Measurements from ENCODE around the gene PREX1. TPM values are rescaled to one million over a fixed set of nuclear protein-coding genes. Genes with fewer than 3 reads are reported as not detected.

Gene PREX1
- polyA plus RNA-seq, 1 of the 3 experiments (the other 2 are of a cell fraction) = 5.3 TPM

- Histone ChIP-seq H3K36me3 (replicated peaks in 1 of 2; ENCODE audit: control insufficient read depth in 1 of 2, insufficient read depth in 2 of 2, low read length in 1 of 2) (no peaks in the 10 kb centered on the region), H3K4me1 (ENCODE audit: control insufficient read depth in 1 of 2, insufficient read depth in 2 of 2, low read depth in 1 of 2, low read length in 1 of 2) (peaks cover 15 to 22% of the 10 kb centered on the region in 2 experiments; a peak in 3 of 4 replicates), H4K20me1 (ENCODE audit: insufficient read depth) (no peaks in the 10 kb centered on the region), H3K27ac (ENCODE audit: low read depth in 2 of 2, low read length in 1 of 2) (no peak overlapping the region), H3K4me3 (ENCODE audit: low read depth in 2 of 2, low read length in 1 of 2) (no peak overlapping the region), H3K9ac (no peak overlapping the region), H3K27me3 (ENCODE audit: insufficient read depth) (no peaks in the 10 kb centered on the region), H2AFZ (ENCODE audit: low read depth) (no peak overlapping the region), H3K9me2 (no peaks in the 10 kb centered on the region), H3K79me2 (ENCODE audit: insufficient read depth) (no peaks in the 10 kb centered on the region), H3K9me3 (no peaks in the 10 kb centered on the region), H3K4me2 (no peak overlapping the region), H3F3A (replicated peaks; ENCODE audit: insufficient read depth) (peaks cover 9% of the 10 kb centered on the region)
- POLR2A ChIA-PET = no interaction called here
- DNase-seq = no peak
- TF ChIP-seq MEF2A (IDR thresholded peaks at IDR 0.05; ENCODE audit: borderline replicate concordance, low read depth) (no peak), RXRA (IDR thresholded peaks at IDR 0.05; ENCODE audit: borderline replicate concordance, low read depth) (no peak), JUND (IDR thresholded peaks at IDR 0.05) (no peak), NRF1 (IDR thresholded peaks at IDR 0.05; ENCODE audit: low read depth, low read length) (no peak), NFIC (IDR thresholded peaks at IDR 0.05; ENCODE audit: borderline replicate concordance) (no peak), USF1 (IDR thresholded peaks at IDR 0.05; ENCODE audit: borderline replicate concordance, low read depth) (no peak), RCOR1 (IDR thresholded peaks at IDR 0.05; ENCODE audit: low read length) (no peak), FOXJ3 (CRISPR knock-in tag; IDR thresholded peaks at IDR 0.05) (no peak), CHD2 (IDR thresholded peaks at IDR 0.05; ENCODE audit: low read length, partially characterized antibody) (no peak), YY1 (IDR thresholded peaks at IDR 0.05; ENCODE audit: low read depth) (no peak), IRF3 (IDR thresholded peaks at IDR 0.05; ENCODE audit: low read depth, low read length) (no peak), EZH2phosphoT487 (IDR thresholded peaks at IDR 0.05; ENCODE audit: borderline replicate concordance, low read depth) (no peak), TCF12 (IDR thresholded peaks at IDR 0.05) (no peak), PBX3 (IDR thresholded peaks at IDR 0.05) (no peak), EP300 (IDR thresholded peaks at IDR 0.05; ENCODE audit: borderline replicate concordance in 1 of 2, low read depth in 1 of 2, low read length in 1 of 2) (no peak), FOSL2 (IDR thresholded peaks at IDR 0.05; ENCODE audit: borderline replicate concordance, low read depth) (no peak), USF2 (IDR thresholded peaks at IDR 0.05; ENCODE audit: borderline replicate concordance, low read depth, low read length) (no peak), ELF1 (IDR thresholded peaks at IDR 0.05) (no peak)
- 92% methylated on average over 18 of the region's 18 CpGs for WGBS (ENCODE audit: low lambda C conversion rate)
- CTCF ChIA-PET = interaction anchor here (1.3 kb wide), 1 partner anchor 214 kb away, joined by 4 read pairs; no protein-coding TSS in a partner anchor
Observed at GRCh38 chr20:48690888-48691287, 136.9 kb downstream of the PREX1 start.
